Inflammatory macrophage (primary cell): ENCODE results near the gene CLTCL1.
"Not testable (repeated sequence)": the region's sequence is repeated elsewhere in the genome, so short reads cannot be mapped to it uniquely, and the experiment has no call there.

Experiments used
- DNase-seq, 2 donors: peaks; one replicate each; pipeline ENCODE4 v3.0.0-alpha.2; 2020 to 2022
- total RNA-seq, 18 experiments: gene quantifications; one replicate each; lab custom pipeline; 2026; ENCODE audit warnings: mixed read lengths in 6 of 18, inconsistent platforms in 2 of 18; lab: John Stamatoyannopoulos, UW

CLTCL1 gene
- total RNA-seq = 0.81 to 9.1 (median 2.5) reads per million in 18 experiments

DNA sequence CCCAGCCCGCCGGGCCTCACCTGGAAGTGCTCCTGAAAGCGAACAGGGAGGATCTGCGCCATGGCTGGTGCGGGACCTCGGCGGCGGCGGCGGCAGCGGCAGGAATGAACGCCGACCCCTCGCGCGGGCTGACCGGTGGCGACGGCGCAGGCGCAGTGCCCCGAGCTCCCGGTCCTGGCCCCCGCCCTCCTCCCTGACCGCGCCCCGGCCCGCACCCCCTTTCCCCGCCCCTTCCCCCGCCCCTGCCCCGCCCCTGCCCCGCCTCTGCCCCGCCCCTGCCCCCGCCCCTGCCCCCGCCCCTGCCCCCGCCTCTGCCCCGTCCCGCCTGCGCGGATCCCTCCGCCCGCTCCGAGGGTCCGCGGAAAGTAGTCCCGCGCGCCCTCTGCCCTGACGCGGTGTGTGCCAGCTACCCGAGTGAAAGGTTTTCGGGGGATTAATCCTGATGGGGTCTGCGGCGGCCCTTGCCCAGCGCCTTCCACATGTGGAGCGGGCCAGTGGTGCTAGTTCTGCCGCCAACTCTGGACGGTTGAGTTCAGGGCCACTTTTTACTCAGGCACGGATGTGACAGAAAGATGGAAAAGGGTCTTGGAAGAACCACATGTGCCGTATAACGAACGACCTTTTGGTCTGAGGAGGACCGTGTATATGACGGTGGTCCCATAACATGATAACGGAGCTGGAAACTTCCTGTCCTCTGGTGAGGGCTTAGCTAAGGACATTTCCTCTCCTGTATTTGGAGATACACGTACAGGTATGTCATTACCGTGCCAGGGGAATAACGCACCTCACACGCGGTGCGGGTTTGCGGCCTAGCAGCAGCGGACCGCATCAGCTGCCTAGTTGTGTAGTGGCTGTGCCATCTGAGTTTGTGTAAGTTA lies at the start of gene CLTCL1:
TSS of gene CLTCL1 (minus strand) at position 140 of the 878 bp plus-strand sequence. CDS start at position 62, 78 bp downstream.
- peak; percentile 49 to 66 for DNase-seq

DNA sequence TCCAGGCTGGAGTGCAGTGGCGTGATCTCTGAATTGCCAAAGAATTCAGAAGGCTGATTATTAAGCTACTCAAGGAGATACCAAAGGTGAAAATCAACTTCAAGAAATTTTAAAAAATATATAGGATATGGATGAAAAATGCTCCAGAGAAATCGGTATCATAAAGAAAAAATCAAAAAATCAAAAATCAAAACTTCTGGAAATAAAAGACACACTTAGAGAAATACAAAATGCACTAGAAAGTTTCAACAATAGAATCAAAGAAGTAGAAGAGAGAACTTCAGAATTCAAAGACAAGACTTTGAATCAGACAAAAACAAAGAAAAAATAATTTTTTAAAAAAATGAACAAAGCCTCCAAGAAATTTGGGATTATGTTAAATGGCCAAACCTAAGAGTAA lies 45.6 kb upstream of the CLTCL1 start:
- no peak for DNase-seq

DNA sequence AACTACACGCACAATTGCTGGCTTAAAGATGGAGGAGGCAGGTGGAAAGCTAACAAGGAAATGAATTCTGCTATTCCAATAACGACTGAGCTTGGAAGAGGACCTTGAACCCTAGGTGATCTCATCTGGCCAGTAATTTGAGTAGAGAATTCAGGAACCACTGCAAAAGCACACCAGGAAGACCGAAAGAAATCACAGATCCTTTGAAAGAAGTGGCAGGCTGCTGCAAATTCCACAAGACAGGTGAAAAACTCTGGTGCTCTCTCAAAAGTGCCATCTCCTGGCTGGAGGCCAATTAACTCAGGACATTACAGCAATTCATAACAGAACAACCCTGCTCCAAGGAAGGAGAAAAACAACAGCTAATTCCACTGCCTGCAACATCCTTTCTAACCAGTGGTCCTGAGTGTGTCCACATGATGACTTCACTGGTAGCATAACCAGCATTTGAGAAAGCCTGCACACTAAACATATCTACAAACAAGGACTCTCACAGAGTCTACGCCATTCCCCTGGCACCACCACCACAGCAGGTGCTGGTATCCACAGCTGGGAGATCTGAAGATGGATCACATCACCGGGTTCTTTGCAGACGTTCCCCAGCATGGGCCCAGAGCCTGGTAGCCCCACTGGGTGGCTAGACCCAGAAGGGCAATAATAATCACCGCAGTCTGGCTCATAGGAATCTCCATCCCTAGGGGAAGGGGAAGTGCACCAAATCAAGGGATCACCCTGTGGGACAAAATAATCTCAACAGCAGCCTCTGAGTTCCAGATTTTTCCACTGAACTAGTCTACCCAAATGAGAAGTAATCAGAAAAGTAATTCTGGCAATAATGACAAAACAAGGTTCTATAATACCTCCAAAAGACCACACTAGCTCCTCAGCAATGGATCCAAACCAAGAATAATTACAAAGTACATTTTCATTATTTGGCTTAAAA lies 44.9 kb upstream of the CLTCL1 start:
- DNase-seq = no peak

DNA sequence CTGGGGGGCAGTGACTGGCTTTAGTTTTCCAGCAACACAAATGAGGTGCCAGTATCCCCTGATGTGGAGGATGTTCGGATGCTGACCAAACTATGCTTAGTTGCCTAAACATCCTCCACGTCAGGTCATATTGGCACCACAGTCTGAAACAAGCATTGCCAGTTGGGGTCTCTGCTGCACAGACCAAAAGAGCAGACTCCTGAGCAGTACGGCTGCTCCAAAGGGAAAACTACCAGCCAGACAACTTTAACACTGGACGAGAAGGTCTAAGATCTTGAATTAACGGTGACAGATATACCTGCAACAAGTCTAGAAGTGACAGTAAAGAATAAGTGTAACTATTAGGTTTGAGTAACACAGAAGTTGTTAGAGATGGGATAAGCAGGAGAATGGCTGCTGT lies 40.5 kb upstream of the CLTCL1 start:
- DNase-seq = no peak

DNA sequence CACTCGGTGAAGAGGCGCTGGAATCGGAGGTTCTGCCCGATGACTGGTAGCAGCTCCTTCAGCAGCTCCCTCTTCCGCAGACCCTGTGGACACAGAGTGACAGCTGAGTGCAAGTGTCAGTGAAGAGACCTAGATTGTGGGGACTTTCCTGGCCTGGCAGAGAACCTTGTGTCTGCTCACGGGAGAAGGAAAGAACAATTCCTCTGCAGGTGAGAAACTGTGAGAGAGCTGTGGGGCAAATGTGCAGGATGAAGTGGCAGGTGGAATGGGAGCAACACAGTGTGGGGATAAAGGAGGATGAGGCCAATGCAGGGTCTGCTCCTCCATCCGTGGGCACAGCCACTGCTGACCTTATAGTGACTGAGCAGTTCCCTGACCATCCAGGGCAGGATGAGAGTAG lies 40.0 kb upstream of the CLTCL1 start:
- no peak for DNase-seq

DNA sequence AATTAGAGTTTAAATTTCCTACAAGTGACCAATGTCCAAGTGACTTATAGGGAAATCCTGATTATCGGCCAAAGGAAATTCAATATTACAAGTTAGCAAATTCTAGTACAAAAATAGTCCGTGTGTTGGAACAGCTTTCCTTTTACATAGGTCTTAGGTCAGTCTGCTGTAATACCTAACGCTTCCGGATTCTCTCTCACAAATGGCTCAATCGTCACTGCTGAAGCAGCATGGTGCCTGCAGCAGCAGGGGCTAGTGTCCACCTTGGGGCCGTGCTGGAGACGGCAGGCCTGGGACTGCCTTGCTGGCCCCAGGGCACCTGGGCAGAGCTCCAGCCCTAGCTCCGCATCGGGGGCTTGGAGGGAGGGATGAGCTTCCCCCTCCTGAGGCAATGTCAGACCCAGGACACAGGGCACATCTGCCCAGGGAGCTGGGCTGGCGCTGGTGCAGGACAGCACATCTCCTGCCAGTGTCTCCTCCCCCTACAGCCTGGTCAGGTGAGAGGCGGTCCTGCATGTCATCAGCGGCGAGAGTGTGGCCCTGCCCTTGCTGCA lies 39.4 kb upstream of the CLTCL1 start:
- DNase-seq = no peak

DNA sequence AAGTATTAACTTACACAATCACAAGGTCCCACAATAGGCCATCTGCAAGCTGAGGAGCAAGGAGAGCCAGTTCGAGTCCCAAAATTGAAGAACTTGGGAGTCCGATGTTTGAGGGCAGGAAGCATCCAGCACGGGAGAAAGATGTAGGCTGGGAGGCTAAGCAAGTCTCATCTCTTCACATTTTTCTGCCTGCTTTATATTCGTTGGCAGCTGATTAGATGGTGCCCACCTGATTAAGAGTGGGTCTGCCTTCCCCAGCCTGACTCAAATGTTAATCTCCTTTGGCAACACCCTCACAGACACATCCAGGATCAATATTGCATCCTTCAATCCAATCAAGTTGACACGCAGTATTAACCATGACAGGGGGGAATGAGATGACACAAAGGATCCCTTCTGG lies 38.7 kb upstream of the CLTCL1 start:
- not testable (repeated sequence) for DNase-seq

DNA sequence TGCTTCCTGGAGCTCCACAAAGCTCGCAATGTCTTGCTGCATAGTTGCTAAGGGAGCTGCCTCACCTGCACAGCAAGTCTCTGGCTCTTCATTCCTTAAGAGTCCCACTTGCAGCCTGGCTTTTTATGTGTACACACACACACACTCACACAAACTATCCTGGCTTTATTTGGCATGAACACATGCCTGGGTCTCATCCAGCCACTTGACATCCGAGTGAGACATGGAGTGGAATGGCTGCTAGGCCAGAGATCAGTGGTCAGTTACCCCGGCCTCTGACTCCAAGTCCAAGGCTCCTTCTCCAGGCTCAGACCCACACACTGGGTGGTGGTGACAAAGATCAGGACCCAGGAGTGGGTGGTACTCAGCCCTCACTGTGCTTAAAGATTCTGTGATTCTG lies 37.9 kb upstream of the CLTCL1 start:
- DNase-seq = no peak

DNA sequence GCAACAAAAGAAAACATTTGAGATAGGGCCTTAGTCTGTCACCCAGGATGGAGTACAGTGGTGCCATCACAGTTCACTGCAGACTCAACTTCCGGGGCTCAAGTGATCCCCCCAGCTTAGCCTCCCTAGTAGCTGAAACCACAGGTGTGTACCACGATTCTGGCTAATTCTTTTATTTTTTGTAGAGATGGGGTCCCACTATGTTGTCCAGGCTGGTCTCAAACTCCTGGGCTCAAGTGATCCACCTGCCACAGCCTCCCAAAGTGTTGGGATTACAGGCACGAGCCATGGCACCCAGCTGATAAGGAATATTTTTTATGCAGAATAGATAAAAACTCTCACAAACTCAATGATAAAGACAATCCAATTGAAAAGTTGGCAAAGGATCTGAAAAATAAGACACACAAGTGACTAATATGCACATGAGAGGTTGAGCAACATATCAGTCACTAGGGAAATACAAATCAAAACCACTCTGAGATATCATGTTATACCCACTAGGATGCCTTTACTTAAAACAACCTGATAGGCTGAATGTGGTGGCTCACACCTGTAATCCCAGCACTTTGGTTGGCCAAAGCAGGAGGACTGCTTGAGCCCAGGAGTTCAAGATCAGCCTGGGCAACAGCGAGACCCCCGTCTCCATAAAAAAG lies 33.9 kb upstream of the CLTCL1 start:
- peak; percentile 31 to 57 for DNase-seq

DNA sequence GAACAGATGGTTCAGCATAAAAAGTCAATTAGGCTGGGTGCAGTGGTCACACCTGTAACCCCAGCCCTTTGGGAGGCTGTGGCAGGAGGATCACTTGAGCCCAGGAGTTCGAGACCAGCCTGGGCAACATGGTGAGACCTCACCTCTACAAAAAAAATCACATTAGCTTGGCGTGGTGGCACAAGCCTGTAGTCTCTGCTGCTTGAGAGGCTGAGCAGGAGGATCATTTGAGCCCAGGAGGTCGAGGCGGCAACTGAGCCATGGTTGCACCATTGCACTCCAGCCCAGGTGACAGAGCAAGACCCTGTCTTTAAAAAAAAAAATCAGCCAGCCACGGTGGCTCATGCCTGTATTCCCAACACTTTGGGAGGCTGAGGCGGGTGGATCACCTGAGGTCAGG lies 31.9 kb upstream of the CLTCL1 start:
- DNase-seq = not testable (repeated sequence)

DNA sequence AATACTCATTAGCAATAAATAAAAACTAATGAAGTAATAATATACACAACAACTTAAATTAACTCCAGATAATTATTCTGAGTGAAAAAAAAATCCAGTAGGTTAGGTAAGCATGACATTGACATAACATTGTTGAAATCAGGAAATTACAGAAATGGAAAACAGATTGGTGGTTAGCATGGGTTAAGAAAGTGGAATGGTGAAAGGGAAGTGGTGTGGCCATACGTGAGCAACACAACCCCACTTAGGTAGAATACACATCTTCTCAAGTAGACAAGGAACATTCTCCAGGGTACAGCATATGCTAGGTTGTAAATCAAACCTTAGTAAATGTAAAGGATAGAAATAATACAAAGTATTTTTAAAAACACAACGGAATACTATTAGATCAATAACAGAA lies 30.2 kb upstream of the CLTCL1 start:
- peak in 1 of 2 donors; percentile 5 for DNase-seq

DNA sequence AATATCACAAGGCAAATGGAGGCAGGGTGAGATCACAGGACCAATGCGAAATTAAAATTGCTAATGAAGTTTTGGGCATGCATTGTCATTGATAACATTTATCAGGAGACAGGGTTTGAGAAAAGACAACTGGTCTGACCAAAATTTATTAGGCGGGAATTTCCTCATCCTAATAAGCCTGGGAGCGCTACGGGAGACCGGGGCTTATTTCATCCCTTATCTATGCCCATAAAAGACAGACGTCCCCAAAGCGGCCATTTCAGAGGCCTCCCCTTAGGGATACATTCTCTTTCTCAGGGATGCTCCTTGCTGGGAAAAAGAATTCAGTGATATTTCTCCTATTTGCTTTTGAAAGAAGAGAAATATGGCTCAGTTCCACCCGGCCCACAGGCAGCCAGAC lies 28.6 kb upstream of the CLTCL1 start:
- DNase-seq = not testable (repeated sequence)

DNA sequence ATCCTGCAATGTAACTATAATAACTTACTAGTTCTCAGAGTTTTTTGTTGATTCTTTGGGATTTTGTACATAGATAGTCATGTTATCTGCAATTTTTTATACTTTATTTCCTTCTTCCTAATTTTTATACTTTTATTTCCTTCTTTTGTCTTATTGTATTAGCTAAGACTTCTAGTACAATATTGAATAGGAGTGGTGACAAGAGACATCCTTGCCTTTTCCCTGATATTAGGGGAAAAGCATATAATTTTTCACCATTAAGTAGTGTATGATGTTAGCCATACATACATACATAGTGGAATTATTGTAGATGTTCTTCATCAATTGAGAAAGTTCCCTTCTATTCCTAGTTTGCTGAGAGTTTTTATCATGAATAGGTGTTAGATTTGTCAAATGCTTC lies 27.8 kb upstream of the CLTCL1 start:
- no peak for DNase-seq

DNA sequence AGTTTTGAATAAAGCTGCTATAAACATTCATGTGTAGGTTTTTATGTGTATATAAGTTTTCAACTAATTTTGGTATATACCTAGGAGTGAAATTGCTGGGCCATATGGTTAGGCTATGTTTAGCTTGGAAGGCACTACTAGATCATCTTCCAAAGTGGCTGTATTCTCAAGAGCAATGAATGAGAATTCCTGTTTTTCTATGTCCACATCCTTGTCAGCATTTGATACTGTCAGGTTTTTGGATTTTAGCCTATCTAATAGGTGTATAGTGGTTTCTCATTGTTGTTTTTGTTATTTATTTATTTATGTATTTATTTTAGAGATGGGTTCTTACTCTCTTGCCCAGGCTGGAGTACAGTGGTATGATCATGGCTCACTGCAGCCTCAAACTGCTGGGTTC lies 26.3 kb upstream of the CLTCL1 start:
- DNase-seq = no peak

DNA sequence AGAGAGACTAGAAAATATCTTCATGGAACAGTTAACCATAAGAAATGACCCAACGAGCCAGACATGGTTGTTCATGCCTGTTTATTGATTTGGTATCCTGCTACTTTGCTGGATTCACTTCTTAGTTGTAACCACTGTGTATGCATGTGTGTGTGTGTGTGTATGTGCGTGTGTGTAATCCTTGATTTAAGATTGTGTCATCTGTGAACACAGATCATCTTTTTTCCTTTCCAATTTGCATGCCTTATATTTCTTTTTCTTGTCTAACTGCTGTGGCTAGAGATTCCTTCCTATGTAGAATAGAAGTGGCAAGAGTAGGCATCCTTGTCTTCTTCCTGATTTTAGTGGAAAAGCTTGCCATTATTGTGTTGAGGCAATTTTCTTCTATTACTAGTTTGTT lies 16.4 kb upstream of the CLTCL1 start:
- no peak for DNase-seq

DNA sequence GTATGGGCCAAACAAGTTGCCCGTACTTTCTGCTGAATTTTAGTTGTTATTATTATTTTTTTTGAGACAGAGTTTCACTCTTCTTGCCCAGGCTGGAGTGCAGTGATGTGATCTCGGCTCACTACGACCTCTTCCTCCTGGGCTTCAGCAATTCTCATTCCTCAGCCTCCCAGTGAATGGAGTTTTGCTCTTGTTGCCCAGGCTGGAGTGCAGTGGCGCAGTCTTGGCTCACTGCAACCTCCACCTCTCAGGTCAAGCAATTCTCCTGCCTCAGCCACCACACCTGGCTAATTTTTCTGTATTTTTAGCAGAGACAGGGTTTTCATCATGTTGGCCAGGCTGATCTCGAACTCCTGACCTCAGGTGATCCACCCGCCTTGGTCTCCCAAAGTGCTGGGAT lies 15.0 kb upstream of the CLTCL1 start:
- DNase-seq = not testable (repeated sequence)

DNA sequence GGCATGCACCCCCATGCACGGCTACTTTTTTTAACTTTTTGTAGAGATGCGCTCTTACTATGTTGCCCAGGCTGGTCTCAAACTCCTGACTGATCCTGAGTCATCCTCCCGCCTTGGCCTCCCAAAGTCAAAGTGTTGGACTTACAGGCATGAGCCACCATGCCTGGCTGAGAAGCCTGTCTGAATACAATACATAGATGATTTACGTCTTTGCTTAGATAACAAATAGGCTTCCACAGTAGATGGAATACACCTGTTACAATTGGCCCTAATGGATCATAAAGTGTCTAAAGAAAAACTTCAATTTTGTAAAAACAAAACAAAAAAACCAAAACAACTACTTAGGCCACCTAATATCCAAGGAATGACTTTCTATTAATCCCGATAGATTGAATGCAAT lies 13.0 kb upstream of the CLTCL1 start:
- no peak for DNase-seq

DNA sequence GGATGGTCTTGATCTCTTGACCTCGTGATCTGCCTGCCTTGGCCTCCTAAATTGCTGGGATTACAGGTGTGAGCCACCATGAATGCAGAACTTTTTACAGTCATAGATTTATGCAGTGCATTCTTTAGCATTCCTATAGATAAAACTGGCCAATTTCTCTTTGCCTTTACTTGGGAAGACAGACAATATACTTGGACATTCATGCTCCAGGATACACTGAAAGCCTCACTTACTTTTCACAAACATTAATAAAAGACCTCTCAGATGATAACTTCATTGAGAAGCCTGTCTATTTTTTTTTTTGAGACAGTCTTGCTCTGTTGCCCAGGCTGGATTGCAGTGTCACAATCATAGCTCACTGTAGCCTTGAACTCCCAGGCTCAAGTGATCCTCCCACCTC lies 12.3 kb upstream of the CLTCL1 start:
- DNase-seq = no peak

DNA sequence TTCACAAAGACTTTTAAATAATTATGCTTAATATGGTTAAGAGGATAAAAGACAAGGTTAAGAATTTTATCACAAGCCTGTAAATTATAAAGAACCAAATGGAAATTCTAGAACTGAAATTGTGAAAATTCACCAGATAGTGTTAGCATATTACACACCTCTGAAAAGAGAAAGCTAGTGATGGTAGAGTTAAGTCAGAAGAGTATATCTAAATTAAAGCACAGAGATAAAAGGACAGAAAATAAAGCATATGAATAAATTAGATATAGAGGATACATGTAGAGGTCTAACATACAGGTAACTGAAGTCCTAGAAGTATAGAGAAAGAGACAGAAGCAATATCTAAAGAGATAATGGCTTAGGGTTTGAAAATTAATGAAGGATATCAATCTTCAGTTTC lies 4.2 kb upstream of the CLTCL1 start:
- no peak for DNase-seq

DNA sequence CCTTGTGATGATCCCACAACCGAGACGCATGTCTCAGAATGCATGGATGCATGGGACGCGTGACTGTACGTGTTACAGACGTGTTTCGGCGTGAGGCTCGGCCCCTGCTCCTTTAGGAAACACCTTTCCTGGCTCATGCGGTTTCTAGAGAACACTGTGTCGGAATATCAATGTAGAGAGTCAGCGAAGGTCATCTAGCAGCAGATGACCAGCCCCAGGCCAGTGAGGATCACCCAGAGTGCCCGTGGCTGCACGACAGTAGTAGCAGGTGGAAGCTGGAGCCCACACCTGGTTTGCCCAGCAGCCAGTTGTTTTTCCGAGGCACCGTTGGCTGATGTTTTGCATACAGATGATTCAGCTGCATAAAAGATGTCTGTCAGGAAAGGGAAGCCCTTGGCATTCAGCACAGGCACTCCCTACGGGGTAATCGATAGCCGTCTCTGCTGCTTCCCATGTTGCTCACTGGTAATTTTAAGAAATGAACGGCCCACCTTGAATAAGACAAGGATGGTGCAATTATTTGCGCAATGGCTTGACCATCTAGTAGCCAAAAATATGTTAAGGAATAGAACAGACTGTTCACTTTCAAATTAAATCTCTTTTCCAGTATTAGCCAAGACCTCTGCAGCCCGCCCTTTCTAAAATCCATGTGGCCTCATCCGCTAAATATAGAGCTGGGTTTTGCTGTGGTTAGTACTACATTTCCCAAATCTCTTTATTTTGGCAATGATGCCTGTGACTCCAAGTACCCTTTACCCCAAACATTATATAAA lies 1.1 kb upstream of the CLTCL1 start:
- DNase-seq = no peak

DNA sequence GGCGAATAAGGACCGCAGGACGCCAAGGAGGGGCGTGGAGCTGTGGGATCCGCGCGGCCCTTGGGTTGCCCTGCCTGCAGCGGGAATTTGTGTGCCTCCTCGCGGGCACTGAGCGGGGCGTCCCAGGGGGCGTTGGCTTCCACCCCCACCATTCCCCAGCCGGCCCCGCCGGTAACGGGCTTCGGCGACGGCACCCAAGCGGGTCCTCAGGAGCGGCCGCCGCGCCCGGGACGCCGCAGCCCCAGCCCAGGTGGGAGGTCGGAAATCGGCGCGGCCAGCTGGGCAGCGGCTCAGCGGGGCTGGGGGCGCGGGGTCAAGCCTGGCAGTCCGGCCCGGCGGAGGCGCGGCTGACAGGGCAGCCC lies 320 bp downstream of the CLTCL1 start:
- no peak for DNase-seq
